ENCODE measurements around the gene A2M. TPM values are rescaled to one million over a fixed set of nuclear protein-coding genes. Genes with fewer than 3 reads are reported as not detected.

A2M gene
- total and polyA plus RNA-seq, 10 of the 15 experiments (the other 5 are each of a cell fraction or from before 2014, with no cell fraction given) = 0.03 to 3.5 (median 0.20) TPM; not detected in 5

- Histone ChIP-seq H2AFZ (ENCODE audit: control insufficient read depth, low read depth, low read length) (no peak overlapping the region), H3K4me1 (ENCODE audit: control insufficient read depth, insufficient read depth, low read length) (peaks cover 3% of the 10 kb centered on the region; the same call in 1 of the 2 replicates), H3K4me3 (no peak overlapping the region), H3K79me2 (ENCODE audit: control insufficient read depth, insufficient read depth, low read length) (no peaks in the 10 kb centered on the region), H3K36me3 (ENCODE audit: control insufficient read depth in 2 of 2, insufficient read depth in 2 of 2, low read length in 1 of 2) (no peaks in the 10 kb centered on the region), H3K27me3 (replicated peaks in 1 of 2; ENCODE audit: control insufficient read depth in 2 of 2, insufficient read depth in 2 of 2, low read length in 1 of 2) (no peaks in the 10 kb centered on the region), H3K27ac (ENCODE audit: control insufficient read depth, insufficient read depth) (no peak overlapping the region), H3K4me2 (ENCODE audit: control insufficient read depth, insufficient read depth) (no peak overlapping the region), H3K9ac (ENCODE audit: control insufficient read depth, insufficient read depth, low read length) (no peak overlapping the region), H4K20me1 (ENCODE audit: control insufficient read depth, insufficient read depth) (no peaks in the 10 kb centered on the region), H3K9me3 (replicated peaks; ENCODE audit: control insufficient read depth, insufficient read depth, low read length) (no peaks in the 10 kb centered on the region)
- CTCF ChIA-PET = interaction anchor here (0.7 to 1.9 kb wide), 4 partner anchors 10 to 633 kb away, joined by 3 to 4 read pairs (median 3); no protein-coding TSS in a partner anchor
- RAD21 ChIA-PET (ENCODE audit: unreplicated experiment) = no interaction called here
- SMC1A ChIA-PET (ENCODE audit: uncharacterized antibody, unreplicated experiment) = interaction anchor here (0.6 to 1.0 kb wide), 2 partner anchors 65 to 206 kb away, joined by 3 read pairs; no protein-coding TSS in a partner anchor
- no peak for DNase-seq (ENCODE audit: low read depth, low spot score)
- POLR2A ChIA-PET = no interaction called here
- intact Hi-C loops (cut with micrococcal nuclease; ENCODE audit: unreplicated experiment) (no loop called here), in situ Hi-C loops (cut with MboI) (no loop called here)
- no peak for TF ChIP-seq REST (IDR thresholded peaks at IDR 0.05; ENCODE audit: low read depth, low read length)
- TF ChIP-seq BMI1 (IDR thresholded peaks at IDR 0.05; ENCODE audit: borderline replicate concordance) = no peak
- no peak for TF ChIP-seq PAX5 (IDR thresholded peaks at IDR 0.05; ENCODE audit: borderline replicate concordance, low read depth, low read length)
- TF ChIP-seq, protein P1, sequence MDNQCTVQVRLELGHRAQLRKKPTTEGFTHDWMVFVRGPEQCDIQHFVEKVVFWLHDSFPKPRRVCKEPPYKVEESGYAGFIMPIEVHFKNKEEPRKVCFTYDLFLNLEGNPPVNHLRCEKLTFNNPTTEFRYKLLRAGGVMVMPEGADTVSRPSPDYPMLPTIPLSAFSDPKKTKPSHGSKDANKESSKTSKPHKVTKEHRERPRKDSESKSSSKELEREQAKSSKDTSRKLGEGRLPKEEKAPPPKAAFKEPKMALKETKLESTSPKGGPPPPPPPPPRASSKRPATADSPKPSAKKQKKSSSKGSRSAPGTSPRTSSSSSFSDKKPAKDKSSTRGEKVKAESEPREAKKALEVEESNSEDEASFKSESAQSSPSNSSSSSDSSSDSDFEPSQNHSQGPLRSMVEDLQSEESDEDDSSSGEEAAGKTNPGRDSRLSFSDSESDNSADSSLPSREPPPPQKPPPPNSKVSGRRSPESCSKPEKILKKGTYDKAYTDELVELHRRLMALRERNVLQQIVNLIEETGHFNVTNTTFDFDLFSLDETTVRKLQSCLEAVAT (IDR thresholded peaks at IDR 0.05) = no peak
- no peak for TF ChIP-seq SMARCA5 (IDR thresholded peaks at IDR 0.05)
- TF ChIP-seq SUPT20H (IDR thresholded peaks at IDR 0.05; ENCODE audit: borderline replicate concordance, control insufficient read depth, low read depth, low read length) = no peak
- TF ChIP-seq IRF5 (IDR thresholded peaks at IDR 0.05; ENCODE audit: borderline replicate concordance) = no peak
- TF ChIP-seq NBN (IDR thresholded peaks at IDR 0.05) = no peak
- BruUV-seq (replicated peaks) = no TSS peak
- no peak for FAIRE-seq
- ATAC-seq = no peak
Measured at GRCh38 chr12:9114946-9115345, 773 bp downstream of the A2M start.
